Measurements from ENCODE around the gene EAF2. TPM values are rescaled to one million over a fixed set of nuclear protein-coding genes. Genes with fewer than 3 reads are reported as not detected.

The EAF2 gene
- total and polyA plus RNA-seq, 7 donors, result 1.5 to 5.3 (median 4.6) TPM

DNA sequence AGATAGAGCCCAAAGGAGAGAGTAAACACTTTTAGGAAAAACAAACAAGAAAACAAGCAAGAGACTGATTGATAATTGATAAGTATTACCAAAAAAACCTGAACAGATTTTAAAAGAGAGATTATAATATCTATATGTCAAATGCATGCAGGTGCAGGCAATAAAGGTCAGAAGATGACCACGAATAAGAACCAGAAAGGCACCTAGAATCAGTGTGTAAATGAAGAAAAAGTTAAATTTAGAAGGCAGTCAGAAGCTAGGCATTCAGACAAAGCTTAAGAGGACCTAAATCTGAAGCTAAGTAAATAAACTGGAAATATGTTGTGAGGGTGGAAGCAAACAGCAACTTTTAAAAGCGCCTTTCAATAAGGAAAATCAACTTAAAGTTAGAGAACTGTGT lies 16.4 kb upstream of the EAF2 start:
- intact Hi-C loops (cut with DNase I), result no loop called here
- DNase-seq (no peak), ATAC-seq (no peak)
- peaks cover 10% of the 10 kb centered on the region for H3K4me1 ChIP-seq
- peaks cover 9% of the 10 kb centered on the region for H3K9me3 ChIP-seq
- no peaks in the 10 kb centered on the region for H3K27me3 ChIP-seq (ENCODE audit: insufficient read depth in 3 of 3, low read length in 2 of 3)
- H3K4me3 ChIP-seq, result no peak overlapping the region
- H3K27ac ChIP-seq, result no peak overlapping the region
- 67 to 83% (median 72%) methylated on average over 2 of the region's 2 CpGs for WGBS, 3 donors
- TF ChIP-seq, protein P1, sequence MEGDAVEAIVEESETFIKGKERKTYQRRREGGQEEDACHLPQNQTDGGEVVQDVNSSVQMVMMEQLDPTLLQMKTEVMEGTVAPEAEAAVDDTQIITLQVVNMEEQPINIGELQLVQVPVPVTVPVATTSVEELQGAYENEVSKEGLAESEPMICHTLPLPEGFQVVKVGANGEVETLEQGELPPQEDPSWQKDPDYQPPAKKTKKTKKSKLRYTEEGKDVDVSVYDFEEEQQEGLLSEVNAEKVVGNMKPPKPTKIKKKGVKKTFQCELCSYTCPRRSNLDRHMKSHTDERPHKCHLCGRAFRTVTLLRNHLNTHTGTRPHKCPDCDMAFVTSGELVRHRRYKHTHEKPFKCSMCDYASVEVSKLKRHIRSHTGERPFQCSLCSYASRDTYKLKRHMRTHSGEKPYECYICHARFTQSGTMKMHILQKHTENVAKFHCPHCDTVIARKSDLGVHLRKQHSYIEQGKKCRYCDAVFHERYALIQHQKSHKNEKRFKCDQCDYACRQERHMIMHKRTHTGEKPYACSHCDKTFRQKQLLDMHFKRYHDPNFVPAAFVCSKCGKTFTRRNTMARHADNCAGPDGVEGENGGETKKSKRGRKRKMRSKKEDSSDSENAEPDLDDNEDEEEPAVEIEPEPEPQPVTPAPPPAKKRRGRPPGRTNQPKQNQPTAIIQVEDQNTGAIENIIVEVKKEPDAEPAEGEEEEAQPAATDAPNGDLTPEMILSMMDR (IDR thresholded peaks at IDR 0.05), result no peak
- peaks cover 0 to 31% of the 10 kb centered on the region in 2 donors for H3K36me3 ChIP-seq (ENCODE audit: insufficient read depth in 1 of 2, low read depth in 1 of 2)

DNA sequence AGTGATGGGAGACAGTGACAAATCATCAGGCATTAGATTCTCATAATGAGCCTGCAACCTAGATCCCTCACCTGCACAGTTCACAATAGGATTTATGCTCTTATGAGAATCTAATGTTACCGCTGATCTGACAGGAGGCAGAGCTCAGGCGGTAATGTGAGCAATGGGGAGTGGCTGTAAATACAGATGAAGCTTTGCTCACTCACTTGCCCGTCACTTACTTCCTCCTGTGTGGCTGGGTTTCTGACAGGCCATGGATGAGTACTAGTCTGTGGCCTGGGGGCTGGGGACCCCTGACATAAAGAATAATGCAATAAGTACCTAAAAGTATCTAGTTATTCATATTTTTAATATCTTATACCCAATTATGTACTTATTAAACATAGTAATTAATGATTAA lies 15.8 kb upstream of the EAF2 start:
- DNase-seq (no peak), ATAC-seq (peak in 1 of 4 donors; percentile 36)
- no peak overlapping the region for H3K27ac ChIP-seq
- peaks cover 10% of the 10 kb centered on the region for H3K4me1 ChIP-seq
- H3K4me3 ChIP-seq, result no peak overlapping the region
- TF ChIP-seq, protein P1 (IDR thresholded peaks at IDR 0.05), result no peak
- H3K36me3 ChIP-seq (ENCODE audit: insufficient read depth in 1 of 2, low read depth in 1 of 2), result peaks cover 0 to 38% of the 10 kb centered on the region in 2 donors
- H3K27me3 ChIP-seq (ENCODE audit: insufficient read depth in 3 of 3, low read length in 2 of 3), result no peaks in the 10 kb centered on the region
- H3K9me3 ChIP-seq, result peaks cover 11% of the 10 kb centered on the region
- 75 to 90% (median 78%) methylated on average over 3 of the region's 3 CpGs for WGBS, 3 donors
- intact Hi-C loops (cut with DNase I), result no loop called here

DNA sequence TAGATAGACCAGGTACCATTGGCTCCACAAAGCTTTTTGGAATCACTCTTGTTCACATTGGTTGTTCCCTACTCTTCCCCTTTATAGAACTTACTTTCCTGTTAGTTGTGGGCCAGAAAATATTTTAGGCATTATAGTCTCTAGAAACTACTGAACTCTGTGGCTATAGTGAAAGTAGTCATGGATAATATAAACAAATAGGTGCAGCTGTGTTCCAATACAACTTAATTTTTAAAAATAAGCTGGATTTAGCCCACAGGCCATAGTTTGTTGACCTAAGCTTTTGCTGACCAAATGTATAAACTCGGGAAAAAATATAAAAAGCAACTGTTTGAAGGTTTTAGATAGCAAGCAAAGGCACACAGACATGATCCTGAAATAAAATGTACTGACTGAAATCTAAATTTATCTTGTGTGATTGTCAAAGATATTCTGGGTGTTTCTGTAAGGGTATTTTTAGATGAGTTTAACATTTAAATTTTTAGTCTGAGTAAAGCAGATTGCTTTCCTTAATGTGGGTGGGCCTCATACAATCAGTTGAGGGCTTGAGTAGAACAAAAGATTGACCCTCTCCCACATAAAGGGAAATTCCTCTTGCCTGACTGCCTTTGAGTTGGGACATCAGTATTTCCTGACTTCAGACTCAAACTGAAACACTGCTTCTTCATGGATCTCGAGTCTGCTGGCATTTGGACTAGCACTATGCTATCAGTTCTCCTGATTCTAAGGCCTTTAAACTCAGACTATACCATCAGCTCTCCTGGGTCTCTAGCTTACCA lies 13.4 kb upstream of the EAF2 start:
- intact Hi-C loops (cut with DNase I), result no loop called here
- H3K4me1 ChIP-seq, result peaks cover 10% of the 10 kb centered on the region
- H3K36me3 ChIP-seq (ENCODE audit: insufficient read depth in 1 of 2, low read depth in 1 of 2), result peaks cover 0 to 62% of the 10 kb centered on the region in 2 donors
- H3K4me3 ChIP-seq, result no peak overlapping the region
- H3K27ac ChIP-seq, result no peak overlapping the region
- WGBS, 3 donors, result 63 to 90% (median 74%) methylated on average over 2 of the region's 2 CpGs
- ATAC-seq (no peak), DNase-seq (no peak)
- peaks cover 11% of the 10 kb centered on the region for H3K9me3 ChIP-seq
- TF ChIP-seq, protein P1 (IDR thresholded peaks at IDR 0.05), result no peak
- no peaks in the 10 kb centered on the region for H3K27me3 ChIP-seq (ENCODE audit: insufficient read depth in 3 of 3, low read length in 2 of 3)

DNA sequence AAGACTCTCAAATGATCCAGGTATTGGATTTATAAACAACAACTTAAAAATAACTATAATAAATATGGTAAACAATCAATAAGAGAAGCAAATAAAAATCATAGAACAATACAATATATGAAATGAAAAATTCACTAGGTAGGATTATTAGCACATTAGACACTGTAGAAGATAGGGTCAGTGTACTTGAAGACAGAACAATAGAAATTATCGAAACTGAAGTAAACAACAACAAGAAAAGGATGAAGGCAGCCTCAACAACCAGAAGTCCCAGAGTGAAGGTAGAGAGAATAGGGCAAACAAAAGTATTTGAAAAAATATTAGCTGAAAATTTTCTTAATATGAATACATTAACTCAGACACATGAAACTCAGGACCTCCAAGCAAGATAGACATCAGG lies 12.0 kb upstream of the EAF2 start:
- no peaks in the 10 kb centered on the region for H3K27me3 ChIP-seq (ENCODE audit: insufficient read depth in 3 of 3, low read length in 2 of 3)
- peaks cover 11% of the 10 kb centered on the region for H3K9me3 ChIP-seq
- 96 to 100% (median 100%) methylated on average over 1 of the region's 1 CpG for WGBS, 3 donors
- intact Hi-C loops (cut with DNase I), result no loop called here
- H3K4me1 ChIP-seq, result peaks cover 6% of the 10 kb centered on the region
- no peak overlapping the region for H3K4me3 ChIP-seq
- TF ChIP-seq, protein P1 (IDR thresholded peaks at IDR 0.05), result no peak
- DNase-seq (no peak), ATAC-seq (no peak)
- H3K27ac ChIP-seq, result no peak overlapping the region
- H3K36me3 ChIP-seq (ENCODE audit: insufficient read depth in 1 of 2, low read depth in 1 of 2), result peaks cover 0 to 65% of the 10 kb centered on the region in 2 donors

Measured in psoas muscle (tissue), 8 donors.